Liver (tissue), 3 donors: ENCODE measurements around the gene MYO18A.
A peak's percentile ranks its signal among the peaks of the same experiment; 100 is the strongest.

Experiments used
- CTCF ChIP-seq: fragments of 150-350 bp; IDR thresholded peaks from 2 replicates; pipeline ENCODE4 v1.5.1; 2017; ENCODE audit warnings: improper control_type of control experiment, low read depth, low read length; ENCODE audit not compliant: missing input control
- FOXA1 ChIP-seq: IDR thresholded peaks from 2 replicates; pipeline ENCODE4 v1.6.1; 2016; ENCODE audit warnings: antibody characterized with exemption
- JUND ChIP-seq, 2 donors: IDR thresholded peaks; 2 replicates each; pipeline ENCODE4 v1.6.1; 2016; ENCODE audit warnings: antibody characterized with exemption in 2 of 2
- REST ChIP-seq: IDR thresholded peaks from 2 replicates; pipeline ENCODE4 v1.6.1; 2016; ENCODE audit warnings: antibody characterized with exemption, mild to moderate bottlenecking
- SP1 ChIP-seq: IDR thresholded peaks from 2 replicates; pipeline ENCODE4 v1.6.1; 2018; ENCODE audit warnings: antibody characterized with exemption, mild to moderate bottlenecking
- TAF1 ChIP-seq: conservative IDR thresholded peaks from 2 replicates; pipeline ENCODE4 v1.6.1; 2016; ENCODE audit warnings: antibody characterized with exemption, mild to moderate bottlenecking
- YY1 ChIP-seq: IDR thresholded peaks from 2 replicates; pipeline ENCODE4 v1.6.1; 2016; ENCODE audit warnings: antibody characterized with exemption, mild to moderate bottlenecking
- donor health status: healthy.
- donor health status: healthy.

GRCh38 chr17:29043539-29044145, 136.6 kb downstream of the MYO18A start:
- TF ChIP-seq CTCF (no peak), SP1 (no peak), REST (no peak), YY1 (no peak), FOXA1 (no peak), TAF1 (peak; percentile 35), JUND (IDR thresholded peaks at IDR 0.05) (no peak)
